ENCODE measurements around the gene FAM171A1. TPM values are rescaled to one million over a fixed set of nuclear protein-coding genes. Genes with fewer than 3 reads are reported as not detected.
A peak's percentile ranks its signal among the peaks of the same experiment; 100 is the strongest.

Gene FAM171A1
- total and polyA plus RNA-seq, 5 donors = 9.3 to 15.0 (median 13.6) TPM

- ATAC-seq = no peak
- intact Hi-C loops (cut with DNase I) = no loop called here
- Histone ChIP-seq H3K4me1 (ENCODE audit: control insufficient read depth, insufficient read depth, low read length) (no peaks in the 10 kb centered on the region), H3K4me3 (ENCODE audit: low read length) (no peak overlapping the region), H3K27ac (ENCODE audit: low read length) (no peak overlapping the region), H3K9me3 (ENCODE audit: control insufficient read depth, low read length) (no peaks in the 10 kb centered on the region), H3K27me3 (ENCODE audit: control insufficient read depth, insufficient read depth) (no peaks in the 10 kb centered on the region)
- WGBS = 98% methylated on average over 6 of the region's 6 CpGs
- DNase-seq = no peak
Measured at GRCh38 chr10:15258255-15258654, 112.8 kb downstream of the FAM171A1 start.

DNA sequence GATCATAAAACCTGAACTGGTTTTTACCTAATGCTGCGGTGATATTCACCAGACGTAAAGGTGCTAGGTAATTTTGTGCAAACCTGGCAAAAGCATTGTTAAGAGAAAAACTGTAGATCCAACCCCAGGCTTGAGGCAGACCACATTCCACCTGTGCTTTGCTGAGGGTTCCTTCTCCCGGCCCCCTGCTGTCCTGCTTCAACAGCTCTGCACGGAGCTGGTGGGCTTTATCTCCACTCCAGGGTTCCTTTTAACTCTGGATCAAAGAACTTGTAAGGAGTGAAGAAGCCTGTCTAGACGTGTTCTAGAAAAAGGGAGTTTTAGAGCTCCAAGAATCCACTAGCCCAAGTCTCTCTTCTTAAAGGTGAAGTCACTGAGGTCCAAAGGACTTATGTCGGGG, 115.1 kb downstream of the FAM171A1 start:
- Histone ChIP-seq H3K9me3 (ENCODE audit: control insufficient read depth, low read length) (no peaks in the 10 kb centered on the region), H3K4me3 (ENCODE audit: low read length) (no peak overlapping the region), H3K4me1 (ENCODE audit: control insufficient read depth, insufficient read depth, low read length) (no peaks in the 10 kb centered on the region), H3K27me3 (ENCODE audit: control insufficient read depth, insufficient read depth) (no peaks in the 10 kb centered on the region), H3K27ac (ENCODE audit: low read length) (no peak overlapping the region)
- DNase-seq (no peak), ATAC-seq (no peak)
- intact Hi-C loops (cut with DNase I) = no loop called here
- WGBS = 93% methylated on average over 6 of the region's 6 CpGs

GRCh38 chr10:15254808-15255648, 116.1 kb downstream of the FAM171A1 start:
- DNase-seq (no peak), ATAC-seq (peak in 1 of 2 donors; percentile 11)
- intact Hi-C loops (cut with DNase I) = no loop called here
- WGBS = 48% methylated on average over 10 of the region's 10 CpGs
- no peaks in the 10 kb centered on the region for H3K27me3 ChIP-seq (ENCODE audit: control insufficient read depth, insufficient read depth)
- H3K4me1 ChIP-seq (ENCODE audit: control insufficient read depth, insufficient read depth, low read length) = no peaks in the 10 kb centered on the region
- H3K27ac ChIP-seq (ENCODE audit: low read length) = no peak overlapping the region
- no peaks in the 10 kb centered on the region for H3K9me3 ChIP-seq (ENCODE audit: control insufficient read depth, low read length)
- H3K4me3 ChIP-seq (ENCODE audit: low read length) = peak overlapping the region; percentile 32

DNA sequence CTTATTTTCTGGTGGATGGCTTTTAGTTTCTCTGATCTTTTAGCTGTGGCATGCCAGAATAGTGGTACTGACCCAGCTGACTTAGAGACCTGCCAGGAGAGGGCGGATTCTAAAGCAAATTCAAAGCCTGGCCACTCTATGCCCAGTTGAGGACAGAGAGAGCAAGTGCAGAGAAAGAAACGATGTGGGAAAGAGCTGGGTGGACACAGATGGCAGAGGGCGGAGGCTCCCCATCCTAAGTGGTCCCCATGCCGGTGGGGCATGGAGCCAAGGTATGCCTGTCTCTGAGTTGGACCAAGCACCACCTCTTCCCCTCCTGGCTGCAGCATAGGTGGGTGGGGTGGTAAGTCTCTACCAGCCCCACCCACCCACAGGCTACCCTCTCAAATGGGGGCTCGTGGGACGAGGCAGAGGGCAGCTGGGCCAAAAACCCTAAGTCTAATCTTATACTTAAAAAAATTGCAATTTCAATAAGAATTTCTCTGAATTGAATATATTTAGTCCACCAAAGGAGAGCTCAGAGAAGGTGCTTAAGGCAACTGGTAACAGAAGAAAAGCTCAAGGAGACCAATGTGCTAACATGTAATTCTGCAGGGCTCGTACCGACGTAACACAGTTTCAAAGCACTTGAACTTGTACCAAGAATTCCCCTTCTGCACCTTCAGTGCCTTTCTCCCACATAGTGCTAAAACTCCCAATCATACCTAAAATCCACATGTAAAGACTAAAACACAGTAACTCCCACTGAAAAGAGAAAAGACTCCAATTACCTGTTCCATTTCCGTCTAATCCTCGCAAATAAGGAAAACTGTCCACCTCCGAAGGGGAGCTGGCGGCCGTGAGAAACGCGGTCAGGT, 116.9 kb downstream of the FAM171A1 start:
- ATAC-seq (peak in 1 of 2 donors; percentile 29), DNase-seq (no peak)
- Histone ChIP-seq H3K9me3 (ENCODE audit: control insufficient read depth, low read length) (no peaks in the 10 kb centered on the region), H3K27me3 (ENCODE audit: control insufficient read depth, insufficient read depth) (no peaks in the 10 kb centered on the region), H3K27ac (ENCODE audit: low read length) (no peak overlapping the region), H3K4me3 (ENCODE audit: low read length) (peak overlapping the region; percentile 32), H3K4me1 (ENCODE audit: control insufficient read depth, insufficient read depth, low read length) (no peaks in the 10 kb centered on the region)
- WGBS = 68% methylated on average over 16 of the region's 16 CpGs
- intact Hi-C loops (cut with DNase I) = no loop called here

DNA sequence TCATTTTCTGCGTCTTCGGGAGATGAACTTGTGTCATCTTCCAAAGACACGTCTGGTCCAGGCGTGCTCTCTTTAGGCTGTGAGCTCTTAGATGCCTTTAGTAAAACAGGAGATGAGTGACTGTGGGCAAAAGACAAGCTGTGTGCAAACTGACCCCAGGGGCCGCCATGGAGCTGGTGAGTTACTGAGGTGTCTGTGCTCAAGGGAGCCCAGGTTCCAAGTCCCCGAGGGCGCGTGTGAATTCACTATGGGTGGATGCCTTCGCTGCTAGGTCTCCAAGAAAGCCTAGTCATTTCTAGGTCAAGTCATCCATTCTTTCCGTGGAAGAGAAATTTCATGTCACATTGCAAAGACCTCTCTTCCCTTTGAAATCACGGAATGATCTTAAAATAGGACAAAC, 118.7 kb downstream of the FAM171A1 start:
- Histone ChIP-seq H3K4me1 (ENCODE audit: control insufficient read depth, insufficient read depth, low read length) (no peaks in the 10 kb centered on the region), H3K27ac (ENCODE audit: low read length) (no peak overlapping the region), H3K4me3 (ENCODE audit: low read length) (no peak overlapping the region), H3K27me3 (ENCODE audit: control insufficient read depth, insufficient read depth) (no peaks in the 10 kb centered on the region), H3K9me3 (ENCODE audit: control insufficient read depth, low read length) (no peaks in the 10 kb centered on the region)
- 96% methylated on average over 11 of the region's 11 CpGs for WGBS
- ATAC-seq (no peak), DNase-seq (no peak)
- intact Hi-C loops (cut with DNase I) = no loop called here

DNA sequence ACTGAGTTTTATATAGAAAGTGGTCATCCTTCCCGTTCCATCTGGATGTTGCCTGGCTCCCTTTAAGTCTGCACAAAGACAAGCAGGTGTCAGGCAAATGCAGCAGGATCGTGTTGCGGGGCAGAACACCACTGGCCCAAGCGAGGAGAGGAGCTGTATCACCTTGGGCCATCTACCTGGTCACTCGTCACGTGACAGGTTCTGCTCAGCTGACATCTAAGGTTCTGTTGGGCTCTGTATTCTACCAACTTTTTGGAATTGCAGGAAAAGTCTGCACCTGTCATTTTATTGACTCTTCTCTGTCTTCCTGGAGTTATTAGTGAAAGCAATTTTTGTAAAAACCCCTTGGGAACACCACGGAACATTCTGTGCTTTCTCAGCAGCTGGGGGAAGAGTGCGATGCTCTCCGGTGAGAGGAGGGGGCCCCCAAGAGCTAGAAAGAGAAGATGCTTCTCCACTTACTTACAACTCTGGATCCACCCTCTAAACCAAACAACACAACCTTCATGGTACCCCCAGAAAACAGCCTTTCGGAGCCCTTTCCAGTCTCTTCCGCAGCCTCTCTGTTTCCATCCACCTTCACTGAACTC, 119.2 kb downstream of the FAM171A1 start:
- intact Hi-C loops (cut with DNase I) = no loop called here
- Histone ChIP-seq H3K27ac (ENCODE audit: low read length) (no peak overlapping the region), H3K4me1 (ENCODE audit: control insufficient read depth, insufficient read depth, low read length) (no peaks in the 10 kb centered on the region), H3K27me3 (ENCODE audit: control insufficient read depth, insufficient read depth) (no peaks in the 10 kb centered on the region), H3K4me3 (ENCODE audit: low read length) (no peak overlapping the region), H3K9me3 (ENCODE audit: control insufficient read depth, low read length) (no peaks in the 10 kb centered on the region)
- WGBS = 85% methylated on average over 11 of the region's 11 CpGs
- ATAC-seq (no peak), DNase-seq (no peak)

DNA sequence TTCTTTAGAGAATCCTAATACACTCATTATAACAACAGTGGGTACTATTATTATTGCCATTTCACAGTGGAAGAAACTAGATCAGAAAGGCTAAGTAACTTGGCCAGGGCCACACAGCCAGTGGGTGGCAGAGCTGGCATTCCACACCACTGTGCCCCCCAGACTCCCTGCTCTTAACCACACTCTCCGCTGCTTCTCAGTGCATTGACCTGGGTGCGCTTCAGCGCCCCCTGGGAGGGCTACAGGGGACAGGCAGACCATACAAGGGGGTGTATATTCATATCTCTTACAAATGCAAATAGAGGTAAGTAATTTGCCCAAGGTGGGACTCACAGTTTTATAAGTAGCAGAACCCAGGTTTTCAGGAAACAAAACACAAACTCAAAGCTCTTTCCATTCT, 125.6 kb downstream of the FAM171A1 start:
- no peak for DNase-seq
- no peaks in the 10 kb centered on the region for H3K9me3 ChIP-seq (ENCODE audit: control insufficient read depth, low read length)
- intact Hi-C loops (cut with DNase I) = no loop called here
- H3K27ac ChIP-seq (ENCODE audit: low read length) = no peak overlapping the region
- no peak overlapping the region for H3K4me3 ChIP-seq (ENCODE audit: low read length)
- H3K4me1 ChIP-seq (ENCODE audit: control insufficient read depth, insufficient read depth, low read length) = no peaks in the 10 kb centered on the region
- no peak for ATAC-seq
- WGBS = 84% methylated on average over 3 of the region's 3 CpGs
- no peaks in the 10 kb centered on the region for H3K27me3 ChIP-seq (ENCODE audit: control insufficient read depth, insufficient read depth)

DNA sequence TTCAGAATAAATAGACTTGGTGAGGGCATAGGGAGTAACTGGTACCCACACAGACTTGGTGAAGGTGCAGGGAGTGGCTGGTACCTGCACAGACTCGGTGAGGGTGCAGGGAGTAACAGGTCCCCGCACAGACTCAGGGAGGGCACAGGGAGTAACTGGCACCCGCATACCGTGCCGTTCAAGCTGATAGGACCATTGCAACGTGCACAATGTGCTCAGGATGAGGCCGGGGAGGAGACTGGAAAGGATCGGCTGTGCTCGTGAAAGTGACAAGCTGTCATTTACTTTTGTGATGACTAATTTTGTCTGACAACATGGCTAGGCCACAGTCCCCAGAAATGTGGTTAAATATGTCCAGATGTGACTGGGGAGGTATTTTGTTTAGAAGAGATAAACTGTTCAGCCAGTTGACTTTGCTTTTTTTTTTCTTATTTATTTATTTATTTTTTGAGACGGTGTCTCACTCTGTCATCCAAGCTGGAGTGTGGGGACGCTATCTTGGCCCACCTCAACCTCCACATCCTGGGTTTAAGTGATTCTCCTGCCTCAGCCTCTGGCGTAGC, 126.4 kb downstream of the FAM171A1 start:
- no peak for ATAC-seq
- Histone ChIP-seq H3K27ac (ENCODE audit: low read length) (no peak overlapping the region), H3K4me3 (ENCODE audit: low read length) (no peak overlapping the region), H3K27me3 (ENCODE audit: control insufficient read depth, insufficient read depth) (no peaks in the 10 kb centered on the region), H3K4me1 (ENCODE audit: control insufficient read depth, insufficient read depth, low read length) (no peaks in the 10 kb centered on the region), H3K9me3 (ENCODE audit: control insufficient read depth, low read length) (no peaks in the 10 kb centered on the region)
- intact Hi-C loops (cut with DNase I) = no loop called here
- 89% methylated on average over 12 of the region's 12 CpGs for WGBS
- DNase-seq = no peak

- Histone ChIP-seq H3K27ac (ENCODE audit: low read length) (no peak overlapping the region), H3K4me3 (ENCODE audit: low read length) (no peak overlapping the region), H3K27me3 (ENCODE audit: control insufficient read depth, insufficient read depth) (no peaks in the 10 kb centered on the region), H3K4me1 (ENCODE audit: control insufficient read depth, insufficient read depth, low read length) (no peaks in the 10 kb centered on the region), H3K9me3 (ENCODE audit: control insufficient read depth, low read length) (no peaks in the 10 kb centered on the region)
- ATAC-seq (no peak), DNase-seq (no peak)
- WGBS = 90% methylated on average over 12 of the region's 12 CpGs
- intact Hi-C loops (cut with DNase I) = no loop called here
Measured at GRCh38 chr10:15242261-15242840, 128.7 kb downstream of the FAM171A1 start.

- no peak for DNase-seq
- Histone ChIP-seq H3K4me1 (ENCODE audit: control insufficient read depth, insufficient read depth, low read length) (no peaks in the 10 kb centered on the region), H3K9me3 (ENCODE audit: control insufficient read depth, low read length) (no peaks in the 10 kb centered on the region), H3K27me3 (ENCODE audit: control insufficient read depth, insufficient read depth) (no peaks in the 10 kb centered on the region), H3K4me3 (ENCODE audit: low read length) (no peak overlapping the region), H3K27ac (ENCODE audit: low read length) (no peak overlapping the region)
- no peak for ATAC-seq
- 92% methylated on average over 4 of the region's 4 CpGs for WGBS
- intact Hi-C loops (cut with DNase I) = no loop called here
Measured at GRCh38 chr10:15241306-15241705, 129.8 kb downstream of the FAM171A1 start.

Data from right cardiac atrium (tissue), 5 donors.